Neuron (in vitro differentiated cells): ENCODE measurements around the gene MCCD1.
"Not testable (repeated sequence)": the region's sequence is repeated elsewhere in the genome, so short reads cannot be mapped to it uniquely, and the experiment has no call there.

Experiments used
- H2AFZ ChIP-seq: one replicate; pipeline ENCODE4 v1.6.1; 2013; ENCODE audit warnings: low read depth, mild to moderate bottlenecking, inconsistent platforms, low read length, moderate library complexity
- H3K27me3 ChIP-seq: one replicate; pipeline ENCODE4 v1.6.1; 2013; ENCODE audit warnings: low read length; ENCODE audit not compliant: insufficient read depth
- H3K36me3 ChIP-seq: one replicate; pipeline ENCODE4 v1.6.1; 2013; ENCODE audit warnings: low read length; ENCODE audit not compliant: insufficient read depth
- H3K4me1 ChIP-seq: one replicate; pipeline ENCODE4 v1.6.1; 2013; ENCODE audit warnings: low read length; ENCODE audit not compliant: insufficient read depth
- H3K4me3 ChIP-seq: 2 replicates; pipeline ENCODE4 v1.5.1; 2013; ENCODE audit warnings: mild to moderate bottlenecking, low read length, moderate library complexity
- H3K9me3 ChIP-seq: one replicate; pipeline ENCODE4 v1.6.1; 2013; ENCODE audit warnings: low read length

Gene MCCD1

DNA sequence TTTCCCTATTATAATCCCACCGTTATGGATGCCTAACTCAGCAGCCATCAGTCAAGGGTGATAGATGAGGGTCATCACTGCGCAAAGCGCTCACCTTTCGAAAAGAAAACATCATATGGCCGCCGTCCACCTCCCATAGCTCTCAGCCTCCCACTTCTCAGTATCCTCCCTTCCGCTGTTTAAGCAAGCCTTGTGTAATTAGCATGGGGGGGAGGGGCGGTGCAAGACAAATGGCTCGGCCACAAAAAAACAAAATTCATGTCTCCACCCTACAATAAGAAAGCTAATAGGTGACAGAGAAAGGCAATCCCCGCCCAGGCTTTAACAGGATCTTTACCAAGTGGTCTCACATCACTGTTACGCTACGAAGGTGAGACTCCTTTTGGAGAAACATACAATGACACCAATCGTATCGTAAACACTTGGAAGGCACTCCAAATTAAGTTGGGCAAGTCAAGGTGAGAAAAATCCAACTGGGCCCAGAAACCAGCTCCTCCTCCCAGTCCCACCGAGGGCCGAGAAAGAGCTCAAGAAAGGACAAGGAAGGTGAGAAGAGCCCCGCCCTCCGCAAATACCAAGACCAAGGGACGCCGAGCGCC lies 12.4 kb downstream of the MCCD1 start:
- Histone ChIP-seq H3K36me3 (peaks cover 45% of the 10 kb centered on the region), H3K27me3 (no peaks in the 10 kb centered on the region), H2AFZ (no peak overlapping the region), H3K9me3 (no peaks in the 10 kb centered on the region), H3K4me1 (peaks cover 41% of the 10 kb centered on the region), H3K4me3 (peak overlapping the region; percentile 95)

DNA sequence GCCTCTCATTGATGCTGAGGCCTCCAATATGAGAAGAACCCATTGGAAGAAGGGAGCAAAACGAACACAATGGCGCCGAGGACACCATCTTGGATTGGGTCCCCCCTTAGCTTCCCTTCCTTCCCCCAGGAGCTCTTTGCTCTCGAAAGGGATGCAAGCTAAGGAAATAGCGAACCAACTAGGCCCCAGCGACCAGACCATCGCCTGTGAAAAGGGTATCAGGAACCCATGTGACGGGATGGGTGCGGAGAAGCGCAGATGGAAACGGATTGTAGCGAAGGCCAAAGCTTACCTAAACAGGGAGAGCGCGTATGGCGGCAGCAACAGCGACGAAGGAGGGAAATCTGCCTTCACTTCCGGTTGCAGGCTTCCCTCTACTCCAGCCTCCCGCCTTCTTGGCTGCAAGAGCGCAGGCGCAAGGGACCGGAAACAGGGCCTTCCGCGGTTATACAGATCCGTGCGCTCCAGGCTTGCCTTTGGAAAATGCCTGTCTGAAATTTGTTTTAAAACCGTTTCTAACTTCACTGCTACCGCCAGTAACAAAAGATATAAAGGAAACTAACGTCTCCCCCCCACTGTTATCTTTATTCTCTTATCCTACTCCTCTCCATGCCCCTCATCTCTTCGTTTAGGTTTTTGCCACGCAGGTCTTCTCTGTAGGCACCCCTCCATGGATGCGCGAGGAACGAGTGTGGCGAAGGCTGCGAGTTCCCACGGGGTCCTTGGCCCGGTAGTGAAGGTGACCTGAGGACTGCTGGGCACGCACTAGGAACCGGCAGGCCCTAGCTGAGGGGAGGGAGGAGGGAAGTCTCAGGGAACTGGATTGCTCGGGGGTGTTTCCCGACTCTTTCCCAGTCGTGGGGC lies 13.1 kb downstream of the MCCD1 start, which contains the start of gene DDX39B:
Gene DDX39B (minus strand): TSS at position 346 of the 864 bp plus-strand sequence. CDS start 1,471 bp downstream, outside the sequence.
- peak within 1 kb of the TSS; percentile 95 for H3K4me3 ChIP-seq
- no peaks in the 10 kb centered on the region for H3K27me3 ChIP-seq
- H3K9me3 ChIP-seq: no peaks in the 10 kb centered on the region
- peak within 1 kb of the TSS; percentile 20 for H2AFZ ChIP-seq
- peaks cover 38% of the 10 kb centered on the region for H3K36me3 ChIP-seq
- peaks cover 42% of the 10 kb centered on the region for H3K4me1 ChIP-seq

DNA sequence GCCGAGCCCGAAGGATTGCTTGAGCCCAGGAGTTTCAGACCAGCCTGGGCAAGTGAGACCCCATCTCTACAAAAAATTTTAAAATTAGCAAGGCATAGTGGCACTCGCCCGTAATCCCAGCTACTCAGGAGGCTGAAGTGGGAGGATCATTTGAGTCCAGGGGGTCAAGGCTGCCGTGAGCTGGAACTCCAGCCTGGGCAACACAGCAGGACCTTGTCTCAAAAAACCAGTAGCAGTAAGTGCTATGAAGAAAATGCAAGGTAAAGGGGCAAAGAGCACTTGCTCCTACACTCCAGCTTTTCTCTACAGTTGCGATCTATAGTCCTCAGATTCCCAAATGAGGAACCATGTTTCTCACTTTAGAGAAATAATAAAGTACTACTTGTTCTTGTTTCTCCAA lies 14.9 kb downstream of the MCCD1 start:
- H3K36me3 ChIP-seq: peaks cover 31% of the 10 kb centered on the region
- H3K27me3 ChIP-seq: no peaks in the 10 kb centered on the region
- H3K4me3 ChIP-seq: no peak overlapping the region
- no peaks in the 10 kb centered on the region for H3K9me3 ChIP-seq
- H3K4me1 ChIP-seq: peaks cover 47% of the 10 kb centered on the region
- H2AFZ ChIP-seq: no peak overlapping the region

DNA sequence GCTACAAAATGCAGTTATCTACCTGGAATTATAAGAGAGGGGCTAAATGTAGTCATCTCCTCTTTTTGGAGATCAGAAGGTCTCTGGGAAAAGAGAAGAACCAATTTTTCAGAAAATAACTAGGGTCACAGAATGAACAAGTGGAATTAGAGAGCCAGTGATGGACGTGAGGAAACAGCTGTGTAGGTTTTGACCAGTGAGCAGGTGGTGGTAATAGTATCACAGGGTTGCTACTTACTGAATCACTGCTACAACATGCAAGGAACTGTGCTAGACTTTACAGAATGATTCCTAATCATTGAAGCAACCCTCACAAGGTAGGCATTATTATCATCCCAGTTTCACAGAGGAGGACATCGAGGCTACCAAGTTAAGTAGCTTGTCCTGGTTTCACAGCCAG lies 15.9 kb downstream of the MCCD1 start:
- H3K4me1 ChIP-seq: peaks cover 36% of the 10 kb centered on the region
- H2AFZ ChIP-seq: no peak overlapping the region
- no peaks in the 10 kb centered on the region for H3K27me3 ChIP-seq
- peaks cover 31% of the 10 kb centered on the region for H3K36me3 ChIP-seq
- no peak overlapping the region for H3K4me3 ChIP-seq
- no peaks in the 10 kb centered on the region for H3K9me3 ChIP-seq

DNA sequence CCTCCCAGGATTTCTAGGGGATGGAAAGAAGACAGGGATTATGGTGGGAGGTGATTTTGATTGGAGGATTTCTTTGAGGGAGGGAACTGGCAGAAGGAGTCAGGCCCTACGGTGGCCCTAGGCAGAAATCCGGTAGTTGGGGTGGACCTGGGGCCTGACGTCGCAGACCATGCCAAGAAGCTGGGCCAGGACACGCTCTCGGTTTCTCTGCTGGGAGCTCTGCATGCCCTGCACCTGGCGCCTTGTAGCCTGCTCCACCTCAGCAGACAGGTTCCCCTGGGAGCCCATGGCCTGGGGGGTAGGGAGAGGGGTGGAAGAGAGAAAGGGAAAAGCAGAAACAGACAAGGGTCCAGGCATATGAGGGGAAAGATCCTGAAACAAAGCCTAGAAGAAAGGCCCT lies 16.5 kb downstream of the MCCD1 start:
- peaks cover 26% of the 10 kb centered on the region for H3K36me3 ChIP-seq
- peak overlapping the region; percentile 59 for H3K4me3 ChIP-seq
- no peak overlapping the region for H2AFZ ChIP-seq
- no peaks in the 10 kb centered on the region for H3K27me3 ChIP-seq
- peaks cover 30% of the 10 kb centered on the region for H3K4me1 ChIP-seq
- no peaks in the 10 kb centered on the region for H3K9me3 ChIP-seq

DNA sequence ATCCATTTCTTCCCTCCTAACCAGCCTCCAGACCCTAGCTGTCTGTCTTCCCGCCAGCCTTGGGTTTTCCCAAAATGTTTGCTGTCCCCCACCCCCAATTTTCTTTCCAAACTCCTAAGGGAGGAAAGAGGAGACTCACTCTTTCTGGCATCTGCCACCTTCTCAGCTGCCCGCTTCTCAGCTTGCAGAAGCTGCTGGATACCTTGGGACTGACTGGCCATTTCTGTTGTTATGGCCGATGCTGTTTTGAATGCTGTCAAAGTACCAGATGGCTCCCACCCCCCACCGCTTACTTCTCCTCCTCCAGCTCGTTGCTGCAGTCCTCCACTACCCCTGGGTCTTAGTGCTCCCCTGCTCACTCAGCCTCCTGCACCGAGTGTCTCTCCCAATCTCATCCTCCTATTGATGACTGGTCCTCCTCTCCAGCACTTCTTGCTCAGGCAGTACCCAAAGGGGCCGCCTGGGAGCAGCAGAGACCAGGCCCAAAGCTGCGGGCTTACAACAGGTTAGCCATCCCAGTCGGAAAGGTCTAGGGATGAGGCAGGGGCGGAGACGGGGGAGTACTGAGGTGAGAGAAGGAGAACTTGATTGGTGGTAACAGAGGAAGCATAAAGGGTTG lies 17.7 kb downstream of the MCCD1 start, which contains the start of gene ATP6V1G2:
Gene ATP6V1G2 (minus strand): TSS at position 270 of the 619 bp plus-strand sequence. CDS start 49 bp downstream, at position 221.
- no peaks in the 10 kb centered on the region for H3K9me3 ChIP-seq
- peak within 1 kb of the TSS; percentile 59 for H3K4me3 ChIP-seq
- no peaks in the 10 kb centered on the region for H3K27me3 ChIP-seq
- peaks cover 24% of the 10 kb centered on the region for H3K4me1 ChIP-seq
- H3K36me3 ChIP-seq: peaks cover 26% of the 10 kb centered on the region
- peak within 1 kb of the TSS; percentile 70 for H2AFZ ChIP-seq

DNA sequence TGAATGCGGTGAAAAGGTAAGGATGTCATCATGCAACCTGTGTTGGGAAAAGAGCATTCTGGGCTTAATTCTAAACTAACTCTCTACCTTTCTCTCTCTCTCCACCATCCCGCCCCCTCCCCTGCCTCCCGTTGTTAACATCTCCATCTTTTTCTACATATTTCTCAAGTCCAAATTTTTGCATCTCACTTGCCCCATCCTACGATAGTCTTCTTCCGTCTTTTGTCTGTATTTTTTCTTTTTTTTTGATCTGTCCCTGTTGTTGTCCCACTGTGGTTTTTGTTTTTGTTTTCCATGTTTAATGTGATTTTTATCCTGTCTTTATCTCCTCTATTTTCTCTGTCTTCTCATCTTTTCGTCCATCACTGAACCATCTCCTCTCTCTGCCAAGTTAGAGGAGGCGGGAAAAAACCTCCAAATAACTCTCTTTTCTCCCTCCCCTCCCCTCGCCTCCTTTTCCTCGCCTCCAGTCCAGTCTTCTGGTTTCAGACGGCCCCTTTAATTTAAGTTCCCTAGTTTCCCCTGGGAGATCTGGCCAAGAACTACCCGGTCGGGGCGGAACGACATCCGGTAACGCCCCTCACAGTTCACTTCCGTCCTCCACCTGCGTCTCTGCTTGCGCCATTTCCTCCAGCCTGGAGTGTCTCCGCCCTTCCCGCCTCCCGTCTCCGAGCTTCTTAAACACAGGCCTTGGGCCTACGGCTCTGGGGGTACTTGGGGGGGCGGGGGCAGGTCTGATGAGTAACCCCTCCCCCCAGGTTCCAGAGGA lies 18.4 kb downstream of the MCCD1 start, which contains the start of gene NFKBIL1:
Gene NFKBIL1 (plus strand): TSS at position 651 of the 769 bp plus-strand sequence. CDS start 87 bp downstream, at position 738.
- H3K4me1 ChIP-seq: peaks cover 24% of the 10 kb centered on the region
- peaks cover 26% of the 10 kb centered on the region for H3K36me3 ChIP-seq
- no peaks in the 10 kb centered on the region for H3K9me3 ChIP-seq
- H3K27me3 ChIP-seq: no peaks in the 10 kb centered on the region
- peak within 1 kb of the TSS; percentile 70 for H2AFZ ChIP-seq
- H3K4me3 ChIP-seq: peak within 1 kb of the TSS; percentile 59

DNA sequence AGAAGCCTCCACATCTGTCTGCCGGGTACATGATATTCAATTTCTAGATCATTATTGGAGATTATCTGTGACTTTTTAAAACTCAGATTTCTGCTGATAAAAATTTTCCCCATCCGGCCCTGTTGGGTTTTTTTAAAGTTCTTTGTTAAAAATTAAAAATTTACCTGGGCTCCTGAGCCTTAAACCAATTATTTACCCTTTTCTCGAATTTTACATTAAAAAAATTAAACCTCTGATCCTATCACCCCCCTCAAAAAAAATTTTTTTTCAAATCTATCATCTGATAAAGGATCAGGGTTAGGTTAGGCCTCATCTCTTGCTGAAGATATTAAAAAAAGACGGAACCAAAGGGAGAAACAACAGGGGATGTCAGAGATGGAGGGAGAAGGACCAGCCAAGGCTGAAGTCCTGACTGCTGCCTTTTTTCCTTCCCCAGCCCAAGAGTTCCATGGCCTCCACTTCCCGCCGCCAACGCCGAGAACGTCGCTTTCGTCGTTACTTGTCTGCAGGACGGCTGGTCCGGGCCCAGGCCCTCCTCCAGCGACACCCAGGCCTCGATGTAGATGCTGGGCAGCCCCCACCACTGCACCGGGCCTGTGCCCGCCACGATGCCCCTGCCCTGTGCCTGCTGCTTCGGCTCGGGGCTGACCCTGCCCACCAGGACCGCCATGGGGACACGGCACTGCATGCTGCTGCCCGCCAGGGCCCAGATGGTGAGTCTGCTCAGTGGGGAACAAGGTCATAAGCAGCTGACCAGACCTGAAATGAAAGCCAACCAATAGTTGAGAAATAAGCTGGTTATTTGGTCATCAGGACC lies 19.2 kb downstream of the MCCD1 start:
- H3K27me3 ChIP-seq: no peaks in the 10 kb centered on the region

DNA sequence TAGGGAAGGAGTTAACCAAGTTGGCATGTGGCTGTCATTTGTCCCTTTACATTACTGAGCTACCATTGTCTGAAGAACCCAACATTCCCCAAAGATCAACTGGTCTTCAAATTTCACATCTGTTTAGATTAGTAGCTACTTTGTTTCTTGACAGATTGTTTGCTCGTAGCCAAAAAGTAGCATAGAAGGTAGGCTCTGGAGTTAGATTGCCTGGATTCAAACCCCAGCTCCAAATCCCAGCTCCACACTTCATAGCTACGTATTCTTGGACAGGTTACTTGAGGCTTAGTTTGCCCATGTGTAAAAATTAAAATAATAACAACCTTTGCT lies 19.7 kb downstream of the MCCD1 start:
- Histone ChIP-seq H3K9me3 (no peaks in the 10 kb centered on the region), H3K36me3 (peaks cover 31% of the 10 kb centered on the region), H2AFZ (no peak overlapping the region), H3K27me3 (no peaks in the 10 kb centered on the region), H3K4me1 (peaks cover 20% of the 10 kb centered on the region), H3K4me3 (peak overlapping the region; percentile 59)

More for the DNA sequence above, 19.2 kb downstream of the MCCD1 start:
- H3K36me3 ChIP-seq: peaks cover 26% of the 10 kb centered on the region
- no peak overlapping the region for H2AFZ ChIP-seq
- peaks cover 22% of the 10 kb centered on the region for H3K4me1 ChIP-seq
- H3K9me3 ChIP-seq: no peaks in the 10 kb centered on the region
- peak overlapping the region; percentile 59 for H3K4me3 ChIP-seq

DNA sequence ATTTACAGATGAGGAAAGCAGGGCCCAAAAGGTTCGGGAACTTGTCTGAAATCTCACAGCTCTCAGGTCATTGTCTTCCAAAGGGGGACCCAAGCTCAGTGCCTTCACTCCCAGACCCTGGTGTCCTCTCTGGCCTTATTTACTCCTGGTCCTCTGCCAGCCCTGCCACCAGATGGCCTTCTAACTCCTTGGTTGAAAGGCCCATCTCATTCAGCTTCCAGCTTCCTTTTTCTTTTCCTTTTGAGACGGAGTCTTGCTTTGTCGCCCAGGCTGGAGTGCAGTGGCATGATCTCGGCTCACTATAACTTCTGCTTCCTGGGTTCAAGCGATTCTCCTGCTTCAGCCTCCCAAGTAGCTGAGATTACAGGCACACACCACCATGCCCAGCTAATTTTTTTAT lies 22.6 kb downstream of the MCCD1 start:
- H3K27me3 ChIP-seq, H3K9me3 ChIP-seq, H2AFZ ChIP-seq, H3K4me3 ChIP-seq, H3K4me1 ChIP-seq: not testable (repeated sequence)
- peaks cover 46% of the 10 kb centered on the region for H3K36me3 ChIP-seq

DNA sequence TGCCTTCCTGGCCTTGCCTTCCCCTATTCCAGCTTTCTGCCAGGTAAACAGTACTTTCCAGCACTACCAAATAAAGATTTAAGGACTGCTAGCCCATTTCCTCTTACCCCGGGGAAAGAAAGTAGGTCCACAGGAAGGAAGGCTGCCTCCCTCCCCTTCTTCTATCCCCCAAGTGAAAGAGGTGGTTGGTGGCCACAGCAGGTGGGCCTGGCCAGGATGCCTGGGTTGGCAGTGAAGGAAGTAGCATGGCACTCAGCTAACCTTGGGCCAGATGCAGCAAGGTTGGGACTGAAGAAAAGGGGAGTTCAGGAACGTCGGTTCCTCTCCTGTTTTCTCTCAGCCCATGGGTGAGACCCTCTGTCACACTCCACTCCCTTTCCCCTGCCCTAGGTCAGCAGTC lies 27.5 kb downstream of the MCCD1 start:
- Histone ChIP-seq H2AFZ (no peak overlapping the region), H3K36me3 (peaks cover 64% of the 10 kb centered on the region), H3K4me3 (no peak overlapping the region), H3K27me3 (no peaks in the 10 kb centered on the region), H3K9me3 (no peaks in the 10 kb centered on the region), H3K4me1 (no peaks in the 10 kb centered on the region)
